Hematopoietic multipotent progenitor cell treated with erythropoietin and hydrocortisone succinate and interleukin-3 and kit ligand, for 4 days (in vitro differentiated cells): ENCODE measurements around the gene RPS10.
"Not testable (repeated sequence)": the region's sequence is repeated elsewhere in the genome, so short reads cannot be mapped to it uniquely, and the experiment has no call there.

Experiments
- DNase-seq: peaks from one replicate; pipeline ENCODE4 v3.0.0-alpha.2; 2015

RPS10 gene

DNA sequence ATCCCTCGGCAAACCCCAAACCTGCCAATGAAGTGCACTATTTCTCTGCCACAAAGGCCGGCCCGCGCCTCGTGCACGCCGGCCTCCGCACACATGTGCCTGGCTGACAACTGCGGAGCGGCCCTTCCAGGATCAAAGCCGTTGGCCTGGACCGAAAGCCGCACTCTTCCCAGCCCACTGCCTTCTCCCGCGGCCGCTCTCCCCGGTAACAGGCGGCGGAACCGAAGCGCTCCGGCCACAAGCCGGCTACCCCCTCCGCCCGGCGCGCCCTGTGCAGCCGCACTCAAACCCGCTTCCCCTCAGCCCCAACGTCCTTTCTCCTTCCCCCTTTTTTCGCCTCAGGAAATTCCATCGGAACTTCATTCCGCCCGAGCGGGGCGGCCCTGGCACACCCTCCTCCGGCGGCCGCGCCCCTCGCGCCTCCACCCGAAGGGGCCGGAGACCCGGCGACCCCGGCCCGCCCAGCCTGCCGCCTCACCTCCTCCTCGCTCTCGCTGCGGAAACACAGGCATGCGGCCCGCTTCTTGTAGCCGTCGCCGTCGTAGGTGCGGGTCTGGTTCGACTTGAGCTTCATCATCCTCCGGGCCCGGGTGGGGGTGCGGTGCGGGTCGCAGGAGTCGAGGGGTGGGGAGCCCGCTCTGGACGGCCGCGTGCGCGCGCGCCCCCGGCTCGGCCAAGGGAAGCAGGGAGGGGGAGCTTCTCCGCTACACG is 33.9 kb downstream of the RPS10 start:
- peak; percentile 72 for DNase-seq

DNA sequence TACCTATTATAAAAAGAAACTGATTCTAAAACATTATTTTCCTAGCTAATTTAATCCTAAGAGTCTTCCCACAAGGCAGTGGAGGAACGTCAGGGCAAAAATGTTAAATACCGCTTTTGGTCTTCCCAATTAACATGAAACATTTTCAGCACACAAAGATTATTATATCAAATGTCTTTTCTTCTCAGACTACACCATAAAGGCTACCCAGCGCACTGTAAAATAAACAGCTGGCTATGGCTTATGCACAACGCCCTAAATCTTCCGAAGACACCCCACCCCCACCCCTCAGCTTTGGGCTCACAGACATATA is 34.4 kb downstream of the RPS10 start:
- peak; percentile 91 for DNase-seq

- DNase-seq: peak; percentile 57
Observed at GRCh38 chr6:34390531-34391472, 35.1 kb downstream of the RPS10 start.

- DNase-seq: peak; percentile 13
Observed at GRCh38 chr6:34389034-34389433, 36.8 kb downstream of the RPS10 start.

- no peak for DNase-seq
Observed at GRCh38 chr6:34388421-34388820, 37.4 kb downstream of the RPS10 start.

DNA sequence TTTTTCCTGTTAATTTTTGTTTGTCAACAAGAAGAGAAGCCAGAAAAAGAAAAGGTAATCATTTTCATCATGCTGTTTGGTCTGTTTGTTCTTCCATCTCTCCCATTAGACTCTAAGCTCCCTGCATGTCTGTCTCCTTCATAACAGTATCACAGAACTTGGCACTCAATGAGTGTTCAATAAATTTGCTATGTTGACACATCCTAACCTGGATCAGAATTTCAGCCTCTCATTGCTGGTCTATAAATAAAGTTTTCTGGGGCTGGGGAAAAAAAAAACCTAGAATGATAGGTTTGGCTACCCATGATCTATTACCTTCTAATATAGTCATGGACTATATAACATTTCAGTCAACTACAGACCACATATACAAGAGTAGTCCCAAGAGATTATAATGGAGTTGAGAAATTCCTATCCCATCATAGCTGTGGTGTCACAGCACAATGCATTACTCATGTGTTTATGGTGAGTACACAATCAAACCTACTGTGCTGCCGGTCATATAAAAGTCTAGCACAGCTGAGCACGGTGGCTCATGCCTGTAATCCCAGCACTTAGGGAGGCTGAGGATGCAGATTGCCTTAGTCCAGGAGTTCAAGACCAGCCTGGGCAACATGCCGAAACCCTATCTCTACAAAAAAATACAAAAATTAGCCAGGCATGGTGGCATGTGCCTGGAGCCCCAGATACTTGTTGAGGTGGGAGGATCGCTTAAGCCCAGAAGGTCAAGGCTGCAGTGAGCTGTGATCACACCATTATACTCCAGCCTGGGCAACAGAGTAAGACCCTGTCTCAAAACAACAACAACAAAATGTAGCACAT is 39.3 kb downstream of the RPS10 start:
- no peak for DNase-seq

DNA sequence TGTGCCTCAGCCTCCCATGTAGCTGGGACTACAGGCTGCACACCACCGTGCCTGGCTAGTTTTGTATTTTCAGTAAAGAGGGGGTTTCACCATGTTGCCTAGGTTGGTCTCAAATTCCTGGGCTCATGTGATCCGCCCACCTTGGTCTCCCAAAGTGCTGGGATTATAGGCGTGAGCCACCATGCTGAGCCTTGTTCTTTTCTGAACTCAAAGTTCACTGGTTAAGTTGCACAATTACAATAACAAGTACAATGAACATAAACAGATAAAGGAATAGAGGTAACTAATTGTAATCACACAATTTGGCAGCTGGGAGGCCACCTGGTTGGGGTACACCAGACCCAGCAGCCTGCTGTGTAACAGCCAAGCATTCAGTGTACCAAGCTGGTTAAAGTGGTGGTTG is 40.1 kb downstream of the RPS10 start:
- DNase-seq: no peak

DNA sequence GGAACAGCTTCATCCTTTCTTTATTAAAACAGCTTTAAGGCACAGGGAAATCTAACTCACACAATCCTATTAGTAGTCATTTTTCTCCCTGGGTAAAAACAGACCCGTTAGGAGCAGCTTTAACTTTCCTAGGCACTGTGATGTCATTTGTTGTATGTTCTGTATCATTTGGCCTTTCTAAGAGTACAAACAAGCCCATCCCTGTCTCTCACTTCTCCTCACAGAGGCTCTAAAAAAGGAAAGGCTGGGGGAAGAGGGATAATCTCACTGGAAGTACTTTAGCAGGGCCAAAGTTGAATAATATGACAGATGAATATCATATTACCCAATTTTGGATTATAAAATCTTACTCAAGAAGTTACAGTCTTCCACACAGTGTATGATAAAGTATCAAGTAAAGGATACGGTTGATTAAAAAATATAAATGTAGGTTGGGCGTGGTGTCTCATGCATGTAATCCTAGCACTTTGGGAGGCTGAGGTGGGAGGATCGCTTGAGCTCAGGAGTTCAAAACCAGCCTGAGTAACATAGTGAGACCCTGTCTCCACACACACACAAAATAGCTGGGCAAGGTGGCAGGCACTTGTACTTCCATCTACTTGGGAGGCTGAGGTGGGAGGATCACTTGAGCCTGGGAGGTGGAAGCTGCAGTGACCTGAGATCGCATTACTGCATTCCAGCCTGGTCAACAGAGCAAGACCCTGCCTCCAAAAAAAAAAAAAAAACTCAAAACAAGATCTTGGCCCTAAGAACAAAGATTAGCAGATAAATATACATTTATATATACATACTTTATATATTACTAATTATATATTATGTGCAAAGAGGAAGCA is 41.3 kb downstream of the RPS10 start:
- no peak for DNase-seq

- DNase-seq: no peak
Observed at GRCh38 chr6:34383656-34384320, 42.1 kb downstream of the RPS10 start.

GRCh38 chr6:34383161-34383631 is 42.7 kb downstream of the RPS10 start:
- no peak for DNase-seq

DNA sequence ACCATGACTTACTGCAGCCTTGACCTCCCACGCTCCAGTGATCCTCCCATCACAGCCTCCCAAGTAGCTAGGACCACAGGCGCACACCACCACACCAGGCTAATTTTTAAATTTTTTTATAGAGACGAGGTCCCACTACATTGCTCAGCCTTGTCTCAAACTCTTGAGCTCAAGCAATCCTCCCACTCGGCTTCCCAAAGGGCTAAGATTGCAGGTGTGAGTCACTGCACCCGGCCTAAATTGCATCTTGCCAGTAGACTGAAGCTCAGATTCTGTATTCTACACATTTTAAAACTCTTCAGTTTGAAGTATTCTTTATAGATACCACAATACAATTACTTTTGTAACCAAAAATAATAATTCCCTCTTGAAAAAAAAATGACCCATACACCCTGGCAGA is 44.8 kb downstream of the RPS10 start:
- no peak for DNase-seq

- peak; percentile 37 for DNase-seq
Observed at GRCh38 chr6:34378470-34378869, 47.4 kb downstream of the RPS10 start.

GRCh38 chr6:34377984-34378383 is 47.9 kb downstream of the RPS10 start:
- no peak for DNase-seq

DNA sequence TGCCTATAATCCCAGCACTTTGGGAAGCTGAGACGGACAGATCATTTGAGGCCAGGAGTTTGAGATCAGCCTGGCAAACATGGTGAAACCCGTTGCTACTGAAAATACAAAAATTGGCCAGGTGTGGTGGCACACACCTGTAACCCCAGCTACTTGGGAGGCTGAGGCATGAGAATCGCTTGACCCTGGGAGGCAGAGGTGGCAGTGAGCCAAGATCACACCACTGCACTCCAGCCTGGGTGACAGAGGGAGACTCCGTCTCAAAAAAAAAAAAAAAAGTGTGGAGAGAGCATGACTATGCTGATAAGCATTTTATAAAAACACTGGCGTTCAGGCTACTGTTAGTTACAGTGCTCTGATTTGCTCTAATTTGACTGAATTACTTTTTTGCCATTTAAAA is 48.3 kb downstream of the RPS10 start:
- not testable (repeated sequence) for DNase-seq

DNA sequence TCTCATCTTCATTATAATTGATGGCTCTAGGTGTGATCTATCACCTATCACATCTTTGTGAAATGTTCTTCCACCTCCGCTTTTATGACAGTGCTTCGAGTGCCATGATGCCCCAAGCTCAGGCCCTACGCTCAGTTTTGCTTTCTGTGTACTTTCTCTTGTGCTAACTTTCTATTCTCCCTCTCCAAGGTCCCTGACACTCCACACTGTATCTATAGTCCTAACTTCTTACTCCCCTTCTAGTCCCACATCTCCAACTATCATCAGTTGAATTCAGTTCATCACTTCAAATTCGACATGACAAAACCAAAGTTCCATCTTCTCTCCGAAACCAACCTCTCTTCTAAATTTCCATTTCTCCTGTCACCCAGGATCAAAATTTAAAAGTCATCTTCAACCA is 50.0 kb downstream of the RPS10 start:
- no peak for DNase-seq

- no peak for DNase-seq
Observed at GRCh38 chr6:34374508-34374907, 51.4 kb downstream of the RPS10 start.

DNA sequence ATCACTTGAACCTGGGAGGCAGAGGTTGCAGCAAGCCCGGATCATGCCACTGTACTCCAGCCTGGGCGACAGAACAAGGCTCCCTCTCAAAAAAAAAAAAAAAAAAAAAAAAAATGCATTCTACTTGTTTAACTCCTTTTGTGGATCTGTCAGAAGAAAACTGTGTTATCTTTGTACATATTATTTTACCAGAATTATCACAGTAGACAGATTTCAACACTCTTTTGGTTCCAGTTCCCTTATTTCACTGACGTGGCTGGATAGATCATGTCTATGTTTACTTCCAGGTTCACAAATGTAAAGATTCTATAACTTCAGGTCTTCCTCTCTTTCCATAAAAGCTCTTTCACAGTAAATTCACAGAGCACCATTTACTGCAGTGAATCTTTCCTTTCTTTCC is 51.8 kb downstream of the RPS10 start:
- DNase-seq: peak; percentile 79

- DNase-seq: no peak
Observed at GRCh38 chr6:34373511-34373910, 52.4 kb downstream of the RPS10 start.

GRCh38 chr6:34371865-34372264 is 54.0 kb downstream of the RPS10 start:
- DNase-seq: not testable (repeated sequence)

GRCh38 chr6:34370361-34370760 is 55.5 kb downstream of the RPS10 start:
- DNase-seq: no peak

DNA sequence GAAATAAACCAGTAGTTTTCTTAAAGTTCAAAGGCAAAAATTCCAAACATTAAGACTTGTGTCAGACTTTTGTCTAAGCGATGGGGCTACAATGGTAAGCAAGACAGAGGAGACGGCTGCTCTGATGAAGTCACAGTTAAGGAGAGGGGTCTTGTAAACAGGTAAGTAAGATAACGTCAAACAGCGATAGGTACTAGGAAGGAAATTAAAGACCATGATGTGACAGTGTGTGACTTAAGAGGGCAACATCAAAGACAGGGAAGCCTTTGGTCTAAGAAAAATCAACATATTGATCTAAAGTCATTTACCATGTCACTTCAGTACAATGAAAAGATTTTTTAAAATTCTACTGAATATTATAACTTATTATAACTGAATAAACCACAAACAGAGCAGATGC is 56.5 kb downstream of the RPS10 start:
- DNase-seq: no peak
